Common myeloid progenitor, CD34-positive (primary cell): Measurements from ENCODE around the gene STK32B.

ENCODE experiments used
- CTCF ChIA-PET: fragments of 350-600 bp; sonication (Branson Sonifier 250); formaldehyde crosslinking; loops from one replicate; lab custom pipeline; 2021; ENCODE audit warnings: antibody characterized with exemption; lab: Charles Lee
- POLR2A ChIA-PET: fragments of 350-600 bp; sonication (Branson Sonifier 250); formaldehyde crosslinking; loops from one replicate; lab custom pipeline; 2021; ENCODE audit warnings: antibody characterized with exemption; lab: Charles Lee
- DNase-seq, 3 donors: peaks; one replicate each; pipeline versions ENCODE4 v3.0.0 to v3.0.0-alpha.2; 2013
- H3K27ac ChIP-seq, 2 experiments: 1 replicate in 1 of 2; 2 replicates in 1 of 2; pipeline ENCODE4 v1.7.0; 2013; ENCODE audit warnings: inconsistent platforms in 2 of 2, low read length in 2 of 2, mild to moderate bottlenecking in 2 of 2, low read depth in 1 of 2, moderate library complexity in 1 of 2; ENCODE audit not compliant: severe bottlenecking in 2 of 2, insufficient read depth in 1 of 2, poor library complexity in 1 of 2
- H3K27me3 ChIP-seq, 5 experiments: replicated peaks in 2 of 5; 1 replicate in 3 of 5; 2 replicates in 2 of 5; pipeline versions ENCODE4 v1.6.1 to v1.7.0; 2013; ENCODE audit warnings: low read length in 4 of 5, mild to moderate bottlenecking in 2 of 5, moderate library complexity in 2 of 5, inconsistent platforms in 1 of 5; ENCODE audit not compliant: insufficient read depth in 5 of 5, control insufficient read depth in 4 of 5
- H3K36me3 ChIP-seq, 4 experiments: 1 replicate in 2 of 4; 2 replicates in 2 of 4; pipeline versions ENCODE4 v1.6.1 to v1.7.0; 2013; ENCODE audit warnings: low read length in 3 of 4, control low read depth in 1 of 4, mild to moderate bottlenecking in 1 of 4; ENCODE audit not compliant: control insufficient read depth in 4 of 4, insufficient read depth in 4 of 4
- H3K4me1 ChIP-seq, 4 experiments: 1 replicate in 3 of 4; 2 replicates in 1 of 4; pipeline versions ENCODE4 v1.6.1 to v1.7.1; 2013; ENCODE audit warnings: low read length in 3 of 4, mild to moderate bottlenecking in 3 of 4, control low read depth in 1 of 4, inconsistent platforms in 1 of 4, moderate library complexity in 1 of 4; ENCODE audit not compliant: control insufficient read depth in 4 of 4, insufficient read depth in 4 of 4; ENCODE audit errors: control extremely low read depth in 1 of 4
- H3K4me3 ChIP-seq, 7 experiments: 1 replicate in 4 of 7; 2 replicates in 3 of 7; pipeline versions ENCODE4 v1.5.1 to v1.7.0; 2013; ENCODE audit warnings: mild to moderate bottlenecking in 7 of 7, low read length in 6 of 7, moderate library complexity in 6 of 7, inconsistent platforms in 2 of 7, low read depth in 2 of 7, control low read depth in 1 of 7; ENCODE audit not compliant: insufficient read depth in 4 of 7, control insufficient read depth in 1 of 7; ENCODE audit errors: extremely low read depth in 1 of 7
- H3K9me3 ChIP-seq, 5 experiments: 1 replicate in 4 of 5; 2 replicates in 1 of 5; pipeline versions ENCODE4 v1.6.1 to v1.7.1; 2013; ENCODE audit warnings: low read length in 4 of 5, mild to moderate bottlenecking in 2 of 5, inconsistent platforms in 1 of 5, low read depth in 1 of 5, moderate library complexity in 1 of 5; ENCODE audit not compliant: control insufficient read depth in 4 of 5, insufficient read depth in 2 of 5; ENCODE audit errors: control extremely low read depth in 1 of 5
- WGBS: methylation state at CpG from one replicate; pipeline ENCODE4 v1.1.5; 2013; ENCODE audit not compliant: insufficient coverage; 5-methylcytosine and 5-hydroxymethylcytosine counted together

The STK32B gene

GRCh38 chr4:5142726-5143125, 91.4 kb downstream of the STK32B start:
- ChIA-PET POLR2A (no interaction called here), CTCF (interaction anchor here (1.0 to 1.4 kb wide), 2 partner anchors 16 to 74 kb away, joined by 3 read pairs; no protein-coding TSS in a partner anchor)
- 83% methylated on average over 3 of the region's 3 CpGs for WGBS
- Histone ChIP-seq H3K27ac (no peak overlapping the region), H3K36me3 (no peaks in the 10 kb centered on the region), H3K4me1 (no peaks in the 10 kb centered on the region), H3K4me3 (no peak overlapping the region), H3K27me3 (no peaks in the 10 kb centered on the region), H3K9me3 (peaks cover 0 to 4% (median 0%) of the 10 kb centered on the region in 5 experiments)
- DNase-seq, result peak; percentile 63 to 76 (median 72)

DNA sequence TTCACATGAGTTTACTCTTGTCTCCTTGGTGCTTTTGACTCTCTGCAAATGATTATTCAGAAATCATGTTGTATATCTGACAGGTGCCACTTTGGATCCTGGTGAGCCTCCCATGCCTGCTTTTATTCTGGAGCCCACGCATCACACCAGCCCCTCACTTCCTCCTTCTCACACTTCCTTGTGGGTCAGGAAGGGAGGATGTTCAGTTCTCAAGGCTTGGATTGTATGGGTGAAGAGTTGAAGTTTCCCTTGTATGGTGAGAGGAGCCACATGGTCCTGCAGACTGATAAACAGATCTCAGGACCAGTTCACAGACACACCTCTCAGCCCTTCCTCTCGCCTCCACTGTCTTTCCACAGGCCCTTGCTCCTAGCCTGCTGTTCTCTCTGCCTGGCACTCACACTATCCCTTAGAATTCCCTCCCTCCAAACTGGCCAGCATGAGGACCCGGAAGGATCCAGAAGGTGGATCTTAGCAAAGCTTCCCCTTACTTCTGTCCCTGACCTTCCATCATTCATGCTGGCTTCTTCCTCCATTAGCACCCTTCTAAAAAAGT, 92.1 kb downstream of the STK32B start:
- Histone ChIP-seq H3K27me3 (no peaks in the 10 kb centered on the region), H3K9me3 (peaks cover 0 to 4% (median 0%) of the 10 kb centered on the region in 5 experiments), H3K4me1 (no peaks in the 10 kb centered on the region), H3K27ac (no peak overlapping the region), H3K36me3 (no peaks in the 10 kb centered on the region), H3K4me3 (no peak overlapping the region)
- 100% methylated on average over 1 of the region's 3 CpGs for WGBS
- ChIA-PET CTCF (interaction anchor here (0.7 to 1.7 kb wide), 3 partner anchors 78 to 144 kb away, joined by 3 to 8 read pairs (median 3); partner anchors contain the start of gene STK32B), POLR2A (no interaction called here)
- DNase-seq, result no peak

DNA sequence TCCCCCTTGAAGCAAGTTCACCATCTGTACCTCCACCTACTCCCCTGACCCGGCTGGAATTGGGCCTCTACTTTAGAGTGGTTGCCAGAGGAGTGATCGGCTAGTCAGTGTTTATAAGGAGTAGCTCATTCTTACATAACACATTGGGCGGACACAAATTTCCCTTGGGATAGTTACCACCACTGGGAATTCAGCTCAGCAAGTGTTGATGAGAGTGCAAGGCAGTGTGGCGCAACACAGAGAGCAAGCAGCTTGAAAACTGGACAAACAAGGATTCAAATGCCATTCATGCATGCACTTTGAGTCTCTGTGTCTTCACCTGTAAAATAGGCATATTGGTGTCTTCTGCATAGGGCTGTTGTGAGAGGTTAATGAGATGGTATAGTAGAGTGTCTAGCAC, 92.7 kb downstream of the STK32B start:
- H3K27ac ChIP-seq, result no peak overlapping the region
- H3K9me3 ChIP-seq, result peaks cover 0 to 4% (median 0%) of the 10 kb centered on the region in 5 experiments
- 100% methylated on average over 4 of the region's 4 CpGs for WGBS
- DNase-seq, result no peak
- H3K36me3 ChIP-seq, result no peaks in the 10 kb centered on the region
- H3K27me3 ChIP-seq, result no peaks in the 10 kb centered on the region
- no peak overlapping the region for H3K4me3 ChIP-seq
- ChIA-PET CTCF (interaction anchor here (0.7 to 1.7 kb wide), 4 partner anchors 9 to 145 kb away, joined by 3 to 8 read pairs (median 3); partner anchors contain the start of gene STK32B), POLR2A (no interaction called here)
- no peaks in the 10 kb centered on the region for H3K4me1 ChIP-seq

GRCh38 chr4:5144384-5144783, 93.1 kb downstream of the STK32B start:
- Histone ChIP-seq H3K36me3 (no peaks in the 10 kb centered on the region), H3K9me3 (peaks cover 0 to 4% (median 0%) of the 10 kb centered on the region in 5 experiments), H3K4me1 (no peaks in the 10 kb centered on the region), H3K4me3 (no peak overlapping the region), H3K27ac (no peak overlapping the region), H3K27me3 (no peaks in the 10 kb centered on the region)
- POLR2A ChIA-PET, result no interaction called here
- 100% methylated on average over 1 of the region's 2 CpGs for WGBS
- no peak for DNase-seq
- CTCF ChIA-PET, result interaction anchor here (1.0 to 1.7 kb wide), 4 partner anchors 9 to 151 kb away, joined by 3 to 8 read pairs (median 3); partner anchors contain the start of gene STK32B

GRCh38 chr4:5146248-5146647, 95.0 kb downstream of the STK32B start:
- H3K4me1 ChIP-seq, result no peaks in the 10 kb centered on the region
- 96% methylated on average over 6 of the region's 6 CpGs for WGBS
- ChIA-PET CTCF (no interaction called here), POLR2A (no interaction called here)
- H3K36me3 ChIP-seq, result no peaks in the 10 kb centered on the region
- no peaks in the 10 kb centered on the region for H3K27me3 ChIP-seq
- no peak overlapping the region for H3K27ac ChIP-seq
- peaks cover 0 to 4% (median 0%) of the 10 kb centered on the region in 5 experiments for H3K9me3 ChIP-seq
- no peak for DNase-seq
- no peak overlapping the region for H3K4me3 ChIP-seq

DNA sequence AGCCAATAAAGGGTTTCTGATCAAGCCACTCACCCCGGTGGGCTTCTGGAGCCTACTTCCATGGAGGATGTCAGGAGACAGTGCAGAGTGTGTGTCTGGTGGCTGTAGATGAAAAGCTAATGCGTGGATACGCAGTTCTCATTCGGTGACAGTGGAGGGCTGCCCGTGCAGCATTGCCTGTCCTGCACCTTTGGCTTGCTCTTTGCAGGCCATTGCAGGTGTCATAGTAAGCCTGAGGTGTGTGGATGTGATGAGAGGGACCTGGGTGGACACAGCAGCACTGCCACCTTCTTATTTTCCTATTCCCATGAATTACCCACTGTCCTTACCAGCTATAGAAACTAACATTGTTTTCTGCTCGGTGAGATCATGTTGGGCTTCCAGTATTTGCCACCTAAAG, 101.2 kb downstream of the STK32B start:
- Histone ChIP-seq H3K9me3 (no peaks in the 10 kb centered on the region), H3K4me3 (no peak overlapping the region), H3K27ac (no peak overlapping the region), H3K4me1 (no peaks in the 10 kb centered on the region), H3K27me3 (no peaks in the 10 kb centered on the region), H3K36me3 (no peaks in the 10 kb centered on the region)
- POLR2A ChIA-PET, result no interaction called here
- DNase-seq, result no peak
- 97% methylated on average over 5 of the region's 6 CpGs for WGBS
- CTCF ChIA-PET, result no interaction called here

GRCh38 chr4:5156682-5157081, 105.4 kb downstream of the STK32B start:
- no peaks in the 10 kb centered on the region for H3K9me3 ChIP-seq
- H3K4me3 ChIP-seq, result no peak overlapping the region
- DNase-seq, result no peak
- H3K4me1 ChIP-seq, result no peaks in the 10 kb centered on the region
- CTCF ChIA-PET, result no interaction called here
- WGBS, result 94% methylated on average over 2 of the region's 3 CpGs
- H3K36me3 ChIP-seq, result peaks cover 0 to 2% (median 0%) of the 10 kb centered on the region in 4 experiments
- H3K27me3 ChIP-seq, result no peaks in the 10 kb centered on the region
- H3K27ac ChIP-seq, result no peak overlapping the region
- POLR2A ChIA-PET, result no interaction called here
